ENCODE results near the gene NRM.
"Not testable (repeated sequence)": the region's sequence is repeated elsewhere in the genome, so short reads cannot be mapped to it uniquely, and the experiment has no call there.

The NRM gene

GRCh38 chr6:30681766-30682142, 9.0 kb downstream of the NRM start:
- DNase-seq, result no peak
- intact Hi-C loops (cut with DNase I), result loop anchor here (2.0 kb wide), 1 partner anchor 35 kb away; the partner anchor contains the start of gene MDC1

- no peak for DNase-seq
- intact Hi-C loops (cut with DNase I), result loop anchor here (1.0 to 10.0 kb wide), 2 partner anchors 42 to 55 kb away; partner anchors contain the start of gene ATAT1
Measured at GRCh38 chr6:30679765-30680535, 10.8 kb downstream of the NRM start.

- intact Hi-C loops (cut with DNase I), result loop anchor here (1.0 to 10.0 kb wide), 2 partner anchors 43 to 54 kb away; partner anchors contain the start of gene ATAT1
- peak; percentile 70 to 96 (median 91) for DNase-seq
Measured at GRCh38 chr6:30678964-30679726, 11.6 kb downstream of the NRM start.

GRCh38 chr6:30676660-30677285, 14.0 kb downstream of the NRM start:
- no peak for DNase-seq
- intact Hi-C loops (cut with DNase I), result loop anchor here (10.0 kb wide), 1 partner anchor 52 kb away; the partner anchor contains the start of gene ATAT1

DNA sequence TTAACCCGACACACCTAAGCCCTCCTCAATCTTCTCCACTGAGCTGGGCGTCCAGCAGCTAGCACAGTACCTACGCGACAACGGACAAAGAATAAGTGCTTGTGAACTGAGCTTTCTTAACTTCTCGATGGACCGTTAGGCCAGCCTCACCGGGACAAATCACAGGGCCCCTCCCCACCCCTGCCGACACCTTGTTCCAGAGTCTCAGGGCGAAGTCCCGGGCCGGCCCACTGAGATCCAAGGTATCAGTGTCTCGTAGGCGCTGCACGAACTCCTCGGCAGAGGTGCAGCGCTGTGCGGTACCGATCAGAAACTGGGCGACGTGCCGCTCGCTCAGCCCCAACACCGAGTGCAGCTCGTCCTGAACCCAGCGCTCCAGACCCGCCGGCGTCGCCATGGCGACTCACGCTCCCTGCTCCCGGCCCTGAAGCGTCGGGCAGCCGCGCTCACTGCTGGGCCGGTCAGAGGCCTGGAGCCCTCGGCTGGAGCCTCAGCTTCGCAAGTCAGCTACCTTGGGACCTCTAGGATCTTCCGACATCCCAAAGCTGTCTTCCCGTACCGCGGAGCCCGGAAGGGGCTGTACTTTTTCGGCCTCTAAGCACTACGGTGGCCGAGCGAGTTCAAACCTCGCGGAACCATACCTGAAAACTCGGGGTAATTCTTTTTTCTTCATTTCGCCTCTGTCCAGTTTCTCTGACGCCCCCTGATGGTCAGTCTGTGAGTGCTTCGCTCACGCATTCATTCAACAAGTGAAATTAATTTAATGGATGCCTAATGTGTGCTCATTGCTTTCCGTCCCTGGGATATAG, 18.1 kb downstream of the NRM start, which contains the start of gene DHX16:
Gene DHX16 (minus strand): TSS at position 562 of the 809 bp plus-strand sequence. CDS start 165 bp downstream, at position 397.
- intact Hi-C loops (cut with DNase I), result loop anchor here (10.0 kb wide), 1 partner anchor 48 kb away; the partner anchor contains the start of gene ATAT1

DNA sequence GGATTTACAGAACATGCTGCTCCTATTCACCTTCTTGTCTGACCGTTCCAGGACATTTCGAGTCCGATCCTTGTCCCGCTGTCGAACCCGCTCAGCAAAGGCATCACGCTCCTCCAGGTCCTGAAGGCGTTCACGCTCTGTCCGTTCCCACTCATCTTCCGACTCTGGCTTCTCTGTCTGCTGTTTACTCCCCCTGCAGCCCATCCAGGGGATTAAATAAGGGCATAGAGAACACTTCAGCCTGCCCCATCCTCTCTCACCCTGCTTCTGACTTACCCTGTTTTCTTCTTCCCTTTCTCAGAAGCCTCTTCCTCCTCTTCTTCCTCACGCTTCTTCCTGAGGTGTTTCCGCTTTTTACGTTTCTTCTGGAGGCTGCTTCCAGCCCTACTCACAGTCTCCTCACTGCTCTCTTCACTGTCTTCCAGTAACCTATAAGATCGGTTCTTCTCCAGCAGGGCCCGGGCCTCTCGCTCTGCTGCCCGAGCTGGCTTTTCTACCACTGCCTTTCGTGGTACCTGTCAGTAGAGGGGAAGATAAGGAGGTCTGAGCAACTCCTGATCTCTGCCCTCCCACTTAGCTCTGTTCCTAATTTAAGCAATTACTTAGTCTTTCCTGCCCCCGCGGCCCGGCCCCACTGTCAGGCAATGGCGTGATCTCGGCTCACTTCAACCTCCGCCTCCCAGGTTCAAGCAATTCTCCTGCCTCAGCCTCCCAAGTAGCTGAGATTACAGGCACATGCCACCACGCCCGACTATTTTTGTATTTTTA, 19.8 kb downstream of the NRM start:
- intact Hi-C loops (cut with DNase I), result loop anchor here (10.0 kb wide), 1 partner anchor 46 kb away; the partner anchor contains the start of gene ATAT1

More for the DNA sequence above, 18.1 kb downstream of the NRM start, which contains the start of gene DHX16:
- DNase-seq, result peak; percentile 79 to 97 (median 92)

DNA sequence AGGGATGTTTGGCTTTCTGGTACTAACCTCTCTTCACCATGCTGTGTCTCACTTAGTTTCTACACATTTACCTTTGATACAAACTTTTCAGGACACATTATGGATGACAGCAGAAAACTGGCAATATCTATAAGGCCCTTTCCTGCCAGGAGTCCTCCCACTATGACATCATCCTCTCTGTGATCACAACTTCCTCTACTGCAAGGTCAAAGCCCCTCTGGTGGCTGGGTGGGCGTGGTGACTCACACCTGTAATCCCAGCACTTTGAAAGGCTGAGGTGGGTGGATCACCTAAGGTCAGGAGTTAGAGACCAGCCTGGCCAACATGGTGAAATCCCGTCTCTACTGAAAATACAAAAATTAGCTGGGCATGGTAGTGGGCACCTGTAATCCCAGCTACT, 24.5 kb downstream of the NRM start:
- intact Hi-C loops (cut with DNase I), result not testable (repeated sequence)
- DNase-seq, result peak in 1 of 42 donors; percentile 45

More for the DNA sequence above, 19.8 kb downstream of the NRM start:
- peak in 19 of 42 donors; percentile 26 to 75 (median 48) for DNase-seq

- no peak for DNase-seq
- intact Hi-C loops (cut with DNase I), result no loop called here
Measured at GRCh38 chr6:30664994-30665767, 25.6 kb downstream of the NRM start.

DNA sequence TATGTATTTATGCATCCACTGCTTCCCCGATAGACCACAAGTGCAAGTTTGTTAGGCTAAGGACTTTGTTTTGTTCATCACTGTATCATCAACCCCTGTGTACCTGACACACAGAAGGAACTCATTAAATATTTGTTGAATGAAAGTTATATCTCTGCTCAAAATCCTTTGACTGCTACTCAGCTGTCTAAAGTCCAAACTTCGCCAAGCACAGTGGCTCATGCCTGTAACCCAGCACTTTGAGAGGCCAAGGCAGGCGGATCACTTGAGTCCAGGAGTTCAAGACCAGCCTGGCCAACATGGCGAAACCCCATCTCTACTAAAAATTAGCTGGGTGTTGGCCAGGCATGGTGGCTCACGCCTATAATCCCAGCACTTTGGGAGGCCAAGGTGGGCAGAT, 32.9 kb downstream of the NRM start:
- intact Hi-C loops (cut with DNase I); DNase-seq: not testable (repeated sequence)

- intact Hi-C loops (cut with DNase I), result no loop called here
- DNase-seq, result peak in 21 of 42 donors; percentile 27 to 80 (median 51)
Measured at GRCh38 chr6:30657454-30657853, 33.3 kb downstream of the NRM start.

DNA sequence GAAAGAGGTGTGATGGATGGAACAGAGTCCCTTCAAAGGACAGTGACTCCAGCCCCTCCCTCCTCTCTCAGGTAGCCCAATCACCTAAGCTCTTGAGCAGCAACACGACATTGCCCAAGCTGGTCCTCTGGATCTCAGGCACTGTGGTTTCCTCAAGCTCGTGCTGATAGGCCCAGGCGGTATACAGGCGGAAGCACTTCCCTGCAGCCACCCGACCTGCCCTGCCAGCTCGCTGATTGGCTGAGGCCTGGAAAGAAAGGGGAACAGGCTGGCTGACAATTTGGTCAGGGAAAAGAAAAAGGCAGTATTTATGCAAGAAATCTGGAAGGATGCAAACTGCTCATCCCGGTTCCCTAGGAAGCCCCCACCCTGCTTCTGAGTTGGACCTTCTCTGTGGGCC, 34.3 kb downstream of the NRM start:
- peak in 3 of 42 donors; percentile 19 to 46 (median 41) for DNase-seq
- intact Hi-C loops (cut with DNase I), result no loop called here

DNA sequence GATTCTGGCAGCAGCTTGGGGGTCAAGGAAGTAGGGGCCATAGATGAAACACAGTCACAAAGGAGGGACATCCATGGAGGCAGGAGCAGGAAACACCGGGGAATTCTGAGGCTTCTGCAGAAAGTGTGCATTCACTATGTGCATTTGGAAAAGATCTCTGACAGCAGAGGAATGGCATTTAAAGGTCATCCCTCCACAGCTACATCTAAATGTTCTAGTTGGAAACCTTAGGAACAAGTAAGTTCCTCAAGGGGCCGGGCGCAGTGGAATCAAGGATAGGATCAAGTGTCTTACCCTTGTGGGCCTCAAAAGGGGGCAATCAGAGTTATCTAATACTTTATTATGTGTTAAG, 35.1 kb downstream of the NRM start:
- no peak for DNase-seq
- intact Hi-C loops (cut with DNase I), result no loop called here

GRCh38 chr6:30654798-30655742, 35.7 kb downstream of the NRM start:
- intact Hi-C loops (cut with DNase I), result no loop called here
- no peak for DNase-seq

DNA sequence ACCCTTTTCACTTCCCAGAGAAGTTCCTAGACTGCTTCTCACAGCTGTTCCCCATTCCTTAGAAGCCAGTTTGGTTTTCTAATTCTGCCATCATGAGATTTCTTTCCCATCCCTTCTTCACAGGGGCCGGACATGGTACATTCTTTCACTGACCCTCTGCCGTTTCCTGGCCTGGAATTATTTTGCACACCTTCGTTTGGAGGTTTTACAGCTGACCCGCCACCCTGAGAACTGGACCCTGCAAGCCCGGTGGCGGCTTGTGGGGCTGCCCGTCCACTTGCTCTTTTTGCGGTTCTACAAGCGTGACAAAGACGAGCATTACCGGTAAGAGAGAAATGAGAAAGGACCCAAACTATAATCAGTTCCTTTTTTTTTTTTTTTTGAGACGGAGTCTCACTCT, 39.6 kb downstream of the NRM start:
- DNase-seq, result no peak
- intact Hi-C loops (cut with DNase I), result no loop called here

- intact Hi-C loops (cut with DNase I), result no loop called here
- peak; percentile 36 to 88 (median 74) for DNase-seq
Measured at GRCh38 chr6:30647242-30648116, 43.3 kb downstream of the NRM start.

All from head of caudate nucleus (tissue), 42 donors.